H1 (cell line): ENCODE measurements around the gene STK33.

Experiments
- CEBPB ChIP-seq: IDR thresholded peaks from 2 replicates; pipeline ENCODE4 v1.6.1; 2012; ENCODE audit warnings: low read depth, low read length
- EP300 ChIP-seq, 2 experiments: IDR thresholded peaks; 1 replicate in 1 of 2; 2 replicates in 1 of 2; pipeline ENCODE4 v1.6.1; 2011 to 2012; ENCODE audit warnings: low read depth in 2 of 2, low read length in 2 of 2, mild to moderate bottlenecking in 2 of 2, borderline replicate concordance in 1 of 2, inconsistent platforms in 1 of 2, moderate library complexity in 1 of 2
- GTF2F1 ChIP-seq: IDR thresholded peaks from 2 replicates; pipeline ENCODE4 v1.6.1; 2012; ENCODE audit warnings: low read depth, low read length, improper control_type of control experiment, borderline replicate concordance
- POLR2A ChIP-seq, 2 experiments: IDR thresholded peaks; 1 replicate in 1 of 2; 2 replicates in 1 of 2; pipeline ENCODE4 v1.6.1; 2011; ENCODE audit warnings: low read depth in 2 of 2, low read length in 2 of 2, mild to moderate bottlenecking in 2 of 2; ENCODE audit errors: control extremely low read depth in 1 of 2
- RAD21 ChIP-seq, 2 experiments: IDR thresholded peaks in 1 of 2; conservative IDR thresholded peaks in 1 of 2; 2 replicates each; pipeline ENCODE4 v1.6.1; 2011; ENCODE audit warnings: low read depth in 2 of 2, low read length in 2 of 2, improper control_type of control experiment in 1 of 2, inconsistent platforms in 1 of 2, mild to moderate bottlenecking in 1 of 2, moderate library complexity in 1 of 2
- SAP30 ChIP-seq: fragments of 300-600 bp; sonication (generic); IDR thresholded peaks from 2 replicates; pipeline ENCODE4 v1.7.1; 2012; ENCODE audit warnings: low read length, moderate library complexity, mild to moderate bottlenecking, inconsistent platforms; ENCODE audit not compliant: insufficient read depth, insufficient replicate concordance
- SIN3A ChIP-seq, 2 experiments: IDR thresholded peaks in 1 of 2; conservative IDR thresholded peaks in 1 of 2; 2 replicates each; pipeline ENCODE4 v1.6.1; 2011 to 2012; ENCODE audit warnings: low read length in 2 of 2, improper control_type of control experiment in 1 of 2, low read depth in 1 of 2, mild to moderate bottlenecking in 1 of 2
- TF ChIP-seq, protein P1 (sequence below), 3 experiments: IDR thresholded peaks; 1 replicate in 2 of 3; 2 replicates in 1 of 3; pipeline versions ENCODE4 v1.5.1 to v1.6.1; 2011; ENCODE audit warnings: low read length in 3 of 3, mild to moderate bottlenecking in 3 of 3, inconsistent platforms in 2 of 3, low read depth in 1 of 3, moderate library complexity in 1 of 3; ENCODE audit not compliant: insufficient read depth in 1 of 3; ENCODE audit errors: control extremely low read depth in 1 of 3

DNA sequence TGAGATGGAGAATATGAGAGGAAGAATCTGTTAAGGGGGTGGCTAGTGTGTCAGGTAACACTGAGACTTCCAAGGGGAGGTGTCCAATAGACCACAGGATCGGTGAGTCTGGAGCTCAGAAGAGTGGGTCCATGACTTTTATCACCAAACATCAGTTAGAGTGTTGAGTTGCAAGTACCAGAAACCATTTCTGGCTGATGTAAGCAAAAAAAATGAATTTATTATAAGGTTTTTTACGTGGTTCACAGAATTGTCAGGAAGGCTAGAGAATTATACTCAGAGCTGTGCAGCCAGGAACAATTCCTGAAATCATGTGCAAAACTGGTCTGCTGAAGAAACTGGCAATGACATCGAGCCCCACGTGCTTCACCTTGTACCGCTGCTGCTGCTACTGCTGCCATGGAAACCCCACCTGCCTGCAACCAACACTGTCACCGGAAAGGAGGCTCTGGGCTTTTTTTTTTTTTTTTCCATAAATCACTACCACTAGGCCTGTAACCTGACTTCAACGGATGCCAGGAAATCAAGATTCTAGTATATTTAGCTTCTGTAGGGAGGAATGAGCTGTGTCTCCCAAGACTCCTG, 16.6 kb upstream of the STK33 start:
- TF ChIP-seq EP300 (IDR thresholded peaks at IDR 0.05; ENCODE audit: borderline replicate concordance in 1 of 2, low read depth in 2 of 2, low read length in 2 of 2) (no peak), CEBPB (no peak), POLR2A (IDR thresholded peaks at IDR 0.05; ENCODE audit: control extremely low read depth in 1 of 2, low read depth in 2 of 2, low read length in 2 of 2) (no peak), SIN3A (conservative IDR thresholded peaks at IDR 0.05 in 1 of 2, IDR thresholded peaks at IDR 0.05 in 1 of 2; ENCODE audit: low read depth in 1 of 2, low read length in 2 of 2) (0 out of 4 replicates have a peak, but pooled peaks of 1 of the 2 experiments have one; percentile 72), GTF2F1 (no peak), RAD21 (IDR thresholded peaks at IDR 0.05 in 1 of 2, conservative IDR thresholded peaks at IDR 0.05 in 1 of 2; ENCODE audit: low read depth in 2 of 2, low read length in 2 of 2) (no peak; a peak in 1 of 4 replicates), SAP30 (no peak)
- TF ChIP-seq, protein P1, sequence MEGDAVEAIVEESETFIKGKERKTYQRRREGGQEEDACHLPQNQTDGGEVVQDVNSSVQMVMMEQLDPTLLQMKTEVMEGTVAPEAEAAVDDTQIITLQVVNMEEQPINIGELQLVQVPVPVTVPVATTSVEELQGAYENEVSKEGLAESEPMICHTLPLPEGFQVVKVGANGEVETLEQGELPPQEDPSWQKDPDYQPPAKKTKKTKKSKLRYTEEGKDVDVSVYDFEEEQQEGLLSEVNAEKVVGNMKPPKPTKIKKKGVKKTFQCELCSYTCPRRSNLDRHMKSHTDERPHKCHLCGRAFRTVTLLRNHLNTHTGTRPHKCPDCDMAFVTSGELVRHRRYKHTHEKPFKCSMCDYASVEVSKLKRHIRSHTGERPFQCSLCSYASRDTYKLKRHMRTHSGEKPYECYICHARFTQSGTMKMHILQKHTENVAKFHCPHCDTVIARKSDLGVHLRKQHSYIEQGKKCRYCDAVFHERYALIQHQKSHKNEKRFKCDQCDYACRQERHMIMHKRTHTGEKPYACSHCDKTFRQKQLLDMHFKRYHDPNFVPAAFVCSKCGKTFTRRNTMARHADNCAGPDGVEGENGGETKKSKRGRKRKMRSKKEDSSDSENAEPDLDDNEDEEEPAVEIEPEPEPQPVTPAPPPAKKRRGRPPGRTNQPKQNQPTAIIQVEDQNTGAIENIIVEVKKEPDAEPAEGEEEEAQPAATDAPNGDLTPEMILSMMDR (IDR thresholded peaks at IDR 0.05; ENCODE audit: control extremely low read depth in 1 of 3, insufficient read depth in 1 of 3, low read depth in 1 of 3, low read length in 3 of 3), result no peak
